Myocyte (in vitro differentiated cells): Measurements from ENCODE around the gene MMD. TPM values are rescaled to one million over a fixed set of nuclear protein-coding genes. Genes with fewer than 3 reads are reported as not detected.
"Not testable (repeated sequence)": the region's sequence is repeated elsewhere in the genome, so short reads cannot be mapped to it uniquely, and the experiment has no call there.

ENCODE experiments used
- DNase-seq: peaks from one replicate; pipeline ENCODE4 v3.0.0-alpha.2; 2012; ENCODE audit warnings: low read depth
- total RNA-seq: library from RNA; depleted of rRNA; stranded (reverse); fragments of >200 nt; gene quantifications from 2 replicates; pipeline ENCODE4 v1.2.3, GENCODE V29; 2014

The MMD gene
- total RNA-seq, 1 donor from 2014 or later = 5.3 TPM

DNA sequence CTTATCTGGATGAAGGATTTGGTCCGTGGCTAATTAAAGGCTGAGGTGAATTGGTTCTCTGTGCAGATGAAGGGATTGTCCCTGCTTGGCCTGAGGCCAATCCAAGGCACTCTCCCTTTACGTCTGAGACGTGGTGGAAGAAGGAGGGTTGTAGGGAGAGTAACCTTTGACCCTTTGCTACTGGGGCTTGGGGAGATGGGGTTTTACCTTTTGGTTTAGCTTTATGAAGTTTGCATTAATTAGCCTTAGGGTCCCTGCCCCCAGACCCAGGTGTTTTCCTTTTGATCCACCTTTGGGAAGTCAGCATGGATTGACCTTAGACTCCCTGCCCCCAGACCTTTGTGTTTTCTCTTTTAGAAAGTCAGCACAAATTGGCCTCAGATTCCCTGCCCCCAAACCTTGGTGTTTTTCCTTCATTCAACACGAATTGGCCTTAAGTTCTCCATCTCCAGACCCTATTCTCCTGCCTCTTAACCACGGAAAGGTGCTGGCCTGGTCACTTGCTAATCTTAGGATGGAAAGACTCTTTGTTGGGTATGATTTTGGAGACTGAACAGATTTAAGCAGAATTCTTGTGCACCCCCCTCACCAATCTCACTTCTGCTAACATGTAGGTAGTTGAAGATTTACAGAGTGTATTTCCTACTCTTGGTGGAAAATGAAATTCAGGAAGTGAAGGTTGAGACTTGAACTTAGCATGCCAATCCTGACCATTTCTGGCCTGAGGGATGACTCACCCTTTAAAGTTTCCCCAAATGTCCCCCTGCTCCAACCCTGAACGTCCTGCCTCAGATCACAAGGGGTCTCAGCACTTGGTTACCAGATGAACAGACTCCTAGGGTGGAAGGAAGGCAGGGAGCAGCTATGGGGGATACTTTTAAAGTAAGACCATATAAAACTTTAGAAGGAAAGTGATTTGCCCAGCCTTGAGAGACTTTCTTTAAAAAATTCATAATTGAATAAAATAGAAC lies 23.1 kb upstream of the MMD start:
- no peak for DNase-seq

DNA sequence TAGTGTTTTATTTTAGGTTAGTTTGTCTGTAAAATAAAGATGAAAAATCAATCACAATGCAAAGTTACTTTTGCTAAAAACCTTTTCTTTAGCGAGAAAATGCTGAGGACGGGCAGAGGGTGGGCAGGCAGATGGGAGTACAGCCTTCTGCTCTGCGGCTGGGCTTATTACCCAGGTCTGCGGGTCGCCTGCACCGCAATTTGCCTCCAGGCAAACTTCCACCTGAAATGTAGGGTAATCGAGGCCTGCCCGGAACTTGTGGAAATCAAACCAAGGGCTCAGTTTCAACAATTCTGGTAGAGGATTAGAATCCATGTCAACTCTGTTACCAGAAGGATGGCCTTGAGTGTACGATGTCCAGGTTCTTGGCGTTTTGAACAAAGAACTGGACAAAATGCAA lies 22.3 kb upstream of the MMD start:
- DNase-seq = no peak

DNA sequence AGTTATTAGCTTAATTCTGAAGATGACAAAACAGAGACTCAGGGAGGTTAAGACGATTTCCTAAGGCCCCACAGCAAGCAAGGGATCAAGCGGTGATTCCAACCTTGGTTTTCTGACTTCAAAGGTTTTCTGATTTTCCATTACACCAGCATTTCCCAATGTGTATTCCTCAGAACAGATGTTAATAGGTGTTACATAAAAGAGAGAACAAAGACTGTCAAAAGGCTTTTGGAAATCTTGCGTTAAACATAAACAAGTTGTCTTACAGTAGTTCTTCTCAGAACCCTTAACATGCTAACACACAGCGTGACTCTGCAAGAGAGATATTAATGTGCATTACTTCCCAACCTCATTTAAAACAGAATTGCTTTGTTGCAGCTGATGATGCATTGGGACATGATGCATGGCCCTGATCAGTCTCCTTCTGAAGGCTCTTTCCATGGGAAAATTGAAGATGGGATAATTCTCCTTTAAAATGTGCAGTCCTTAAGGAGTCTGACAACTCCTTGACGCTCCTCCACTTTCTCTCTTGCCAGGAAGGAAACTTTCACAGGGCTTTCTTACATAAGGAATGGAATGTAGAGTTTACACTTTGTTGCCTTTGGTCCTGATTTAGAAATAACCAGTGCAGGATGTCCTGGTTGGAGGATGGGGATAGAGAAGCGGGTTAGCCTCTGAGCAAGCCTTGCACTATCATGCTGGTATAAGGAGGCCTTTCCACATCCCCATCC lies 21.5 kb upstream of the MMD start:
- DNase-seq = no peak

DNA sequence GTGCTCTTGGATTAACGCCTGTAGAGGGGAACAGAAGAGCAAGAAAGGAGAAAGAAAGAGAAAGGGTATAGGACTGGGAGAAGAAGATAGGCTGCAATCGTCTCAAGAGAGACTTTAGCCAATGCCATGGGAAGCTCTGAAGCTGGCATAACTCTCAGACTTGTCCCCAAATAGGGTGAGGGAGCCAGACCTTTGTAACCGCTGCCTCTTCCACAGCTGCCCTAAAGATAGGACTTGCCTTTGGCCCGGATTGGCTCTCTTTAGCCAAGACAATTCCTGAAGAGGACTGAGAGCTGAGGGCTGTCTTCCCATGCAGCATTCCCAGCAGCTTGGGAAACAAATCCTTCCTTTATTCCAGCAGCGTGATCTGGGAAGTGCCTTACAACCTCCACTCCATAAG lies 20.8 kb upstream of the MMD start:
- no peak for DNase-seq

DNA sequence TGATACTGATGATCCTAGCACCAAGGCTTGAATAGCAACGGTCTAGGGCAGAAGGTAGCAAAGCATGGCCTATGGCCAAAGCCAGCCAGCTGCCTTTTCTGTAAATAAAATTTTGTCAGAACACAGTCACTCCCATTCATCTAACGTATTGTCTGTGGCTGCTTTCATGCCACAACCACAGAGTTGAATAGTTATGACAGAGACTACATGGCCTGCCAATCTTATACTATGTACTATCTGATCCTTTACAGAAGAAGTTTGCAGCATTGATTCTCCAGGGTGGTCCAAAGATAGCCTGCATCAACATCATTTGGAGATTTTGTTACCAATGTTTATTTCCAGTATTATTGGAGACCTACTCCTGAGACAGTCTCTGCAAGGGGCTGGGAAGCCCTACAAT lies 19.9 kb upstream of the MMD start:
- no peak for DNase-seq

DNA sequence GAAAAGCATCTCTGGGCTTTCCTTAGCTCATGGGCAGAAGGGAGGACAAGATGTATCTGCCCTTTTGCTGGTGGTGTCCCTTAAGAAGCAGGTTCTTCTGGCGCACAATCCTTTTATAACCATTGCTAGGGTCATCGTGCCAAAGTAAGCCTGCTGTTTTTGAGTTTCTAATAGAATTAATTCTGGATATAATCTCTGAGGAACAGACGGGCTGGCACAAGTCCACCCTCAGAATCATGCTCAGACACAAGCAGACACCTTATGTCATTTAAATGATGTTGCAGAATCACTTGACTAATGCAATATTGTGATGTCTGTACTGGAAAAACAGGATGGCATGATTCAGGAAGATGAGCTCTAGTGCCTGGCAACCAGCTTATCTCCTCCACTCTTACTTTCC lies 18.8 kb upstream of the MMD start:
- DNase-seq = no peak

DNA sequence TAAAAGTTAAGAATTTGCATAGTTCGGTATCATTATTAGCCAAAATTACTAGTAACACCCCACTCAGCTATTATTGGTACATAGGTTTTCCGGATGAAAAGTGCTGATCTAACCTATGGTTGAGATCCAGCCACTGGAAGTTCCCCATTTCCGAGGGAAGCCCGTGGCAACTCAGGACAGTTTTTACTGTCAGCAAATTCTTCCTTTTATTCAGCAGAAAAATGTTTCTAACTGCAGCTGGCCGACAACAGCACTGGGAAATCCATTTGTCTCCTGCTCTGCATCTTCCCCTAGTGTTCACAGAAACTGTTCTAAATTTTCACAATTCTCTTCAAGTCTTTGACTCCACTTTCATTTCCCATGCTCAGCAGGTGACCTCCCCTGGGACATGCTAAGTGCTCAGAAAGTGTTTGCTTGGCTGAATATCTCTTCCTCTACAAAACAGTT lies 15.5 kb upstream of the MMD start:
- DNase-seq = no peak

DNA sequence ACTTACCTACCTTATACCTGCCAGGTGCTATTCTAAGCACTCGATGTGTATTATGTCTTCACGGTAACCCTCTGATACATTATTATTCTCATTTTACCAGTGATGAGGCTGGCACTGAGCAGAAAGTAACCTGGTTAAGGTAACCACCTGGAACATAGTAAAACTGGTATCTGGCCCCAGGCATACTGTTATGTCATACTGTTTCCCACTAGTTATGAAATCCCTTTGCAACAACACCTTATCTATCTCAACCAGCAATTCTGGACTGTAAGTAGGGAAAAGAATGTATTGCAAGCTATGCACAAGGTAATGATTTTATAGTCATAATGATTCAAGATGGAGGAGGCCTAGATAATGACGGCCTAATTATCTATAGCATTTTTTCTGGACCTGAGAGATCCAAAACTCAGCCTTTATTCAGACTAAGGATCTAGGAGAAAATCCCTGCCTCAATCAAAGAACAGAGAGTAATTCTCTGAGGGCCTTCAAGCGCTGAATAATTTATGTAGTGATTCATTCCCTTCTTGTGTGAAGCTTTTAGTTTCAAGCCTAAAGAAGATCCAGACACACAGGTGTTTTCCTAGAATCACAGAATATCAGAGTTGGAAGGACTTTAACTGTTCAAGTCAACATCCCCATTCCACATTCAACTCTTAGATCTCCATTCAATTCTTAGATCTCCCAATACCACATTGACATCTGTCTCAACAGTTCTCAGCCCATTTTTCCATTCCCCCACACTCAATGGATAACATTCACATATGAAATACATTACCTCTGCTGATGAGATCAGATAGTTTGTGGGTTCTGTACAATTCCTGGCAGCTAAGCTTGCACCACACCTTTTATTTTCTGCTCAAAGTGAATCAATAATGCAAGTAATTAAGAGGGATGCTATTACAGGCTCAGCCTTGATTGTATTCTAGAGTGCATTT lies 14.9 kb upstream of the MMD start:
- no peak for DNase-seq

DNA sequence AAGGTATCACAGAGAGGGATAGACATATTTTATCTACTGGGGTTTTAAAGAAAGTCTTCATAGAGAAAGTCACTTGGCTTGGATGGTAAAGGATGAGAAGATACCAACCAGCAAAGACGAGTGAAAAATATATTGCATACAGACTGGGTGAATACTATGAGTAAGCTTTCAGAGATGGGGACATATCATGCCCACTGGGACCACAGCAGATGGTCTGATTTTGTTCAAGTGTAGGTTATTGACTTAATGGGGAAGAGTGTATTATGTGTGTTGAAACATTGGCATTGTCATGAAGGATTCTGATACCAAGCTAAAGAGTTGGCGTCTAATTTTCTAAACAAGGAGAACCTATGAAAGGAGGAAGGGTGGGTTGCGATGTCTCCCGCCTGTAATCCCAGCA lies 13.8 kb upstream of the MMD start:
- DNase-seq = no peak

DNA sequence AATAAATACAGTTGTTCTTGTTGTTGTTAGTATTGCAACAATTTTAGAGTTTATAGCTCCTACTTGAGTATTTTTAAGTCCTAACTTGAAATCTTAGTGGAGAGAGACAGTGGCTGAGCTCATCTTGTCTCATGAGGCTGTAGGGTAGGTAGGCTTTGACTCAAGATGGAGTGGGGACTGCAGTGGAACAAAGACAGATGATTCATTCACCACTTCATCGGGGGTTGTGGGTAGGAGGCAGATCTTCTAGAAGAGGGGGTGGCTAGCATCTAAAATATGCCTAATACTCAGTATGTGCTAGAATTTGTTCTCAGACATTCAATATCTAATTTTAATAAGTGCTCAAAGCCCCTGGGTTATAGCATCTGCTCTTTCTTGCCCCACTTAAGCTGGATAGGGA lies 13.1 kb upstream of the MMD start:
- no peak for DNase-seq

DNA sequence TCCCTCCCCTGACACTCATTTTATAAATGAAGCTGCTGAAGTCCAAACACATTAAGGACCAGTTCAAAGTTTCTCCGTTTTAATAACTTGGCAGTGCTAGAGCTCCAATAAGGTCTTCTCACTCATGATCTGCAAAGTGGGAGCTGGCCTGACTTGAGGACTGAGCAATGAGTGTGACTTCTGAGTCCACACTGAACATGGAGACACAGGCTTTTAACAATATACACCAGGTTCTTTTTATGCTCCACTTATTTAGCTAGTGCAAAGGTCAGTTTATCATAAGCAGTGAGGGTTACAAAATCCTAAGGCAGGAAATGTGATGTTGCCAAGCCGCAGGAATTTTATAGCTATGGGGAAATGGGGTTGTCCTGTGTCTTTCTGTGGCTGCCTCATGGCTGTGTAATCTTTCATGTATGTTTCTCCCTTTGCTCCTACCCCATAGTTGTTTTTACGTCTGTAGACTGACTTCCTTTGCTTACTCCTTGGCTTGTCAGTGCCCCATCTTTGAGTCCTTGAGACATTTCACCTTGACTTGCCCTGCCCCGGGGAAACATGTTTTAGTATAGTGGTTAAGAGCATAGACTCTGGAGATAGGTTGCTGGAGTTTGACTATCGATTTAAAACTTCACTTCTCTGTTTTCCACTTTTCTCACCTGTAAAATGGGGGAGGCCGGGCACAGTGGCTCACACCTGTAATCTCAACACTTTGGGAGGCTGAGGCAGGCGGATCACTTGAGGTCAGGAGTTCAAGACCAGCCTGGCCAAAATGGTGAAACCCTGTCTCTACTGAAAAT lies 12.2 kb upstream of the MMD start:
- no peak for DNase-seq

DNA sequence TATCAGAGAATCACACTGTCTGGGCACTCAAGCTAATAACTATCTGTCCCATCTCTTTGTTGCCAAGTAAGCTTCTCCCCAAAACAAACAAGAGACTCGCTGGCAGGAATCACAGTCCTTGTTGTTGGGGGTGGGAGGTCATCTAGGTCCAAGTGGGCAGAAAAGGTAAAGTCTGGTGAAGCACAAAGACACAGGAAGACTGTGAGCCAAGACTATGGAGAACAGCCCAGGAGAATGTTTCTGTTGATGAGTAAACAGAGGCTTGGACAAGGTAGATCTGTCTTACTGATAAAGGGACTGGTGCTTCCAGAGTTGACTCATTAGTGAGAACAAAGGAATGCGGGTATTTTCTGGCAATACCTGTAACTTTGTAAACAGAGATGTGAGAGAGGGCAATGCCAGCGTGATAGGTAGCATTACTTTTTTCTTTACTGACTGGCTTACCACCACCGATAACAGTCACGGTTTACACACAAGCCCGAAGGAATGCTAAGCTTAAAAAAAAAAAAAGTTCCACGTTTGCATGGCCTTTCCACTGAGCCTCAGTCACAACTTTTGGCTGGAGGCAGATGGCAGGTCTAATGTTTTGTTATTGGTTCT lies 11.5 kb upstream of the MMD start:
- no peak for DNase-seq

DNA sequence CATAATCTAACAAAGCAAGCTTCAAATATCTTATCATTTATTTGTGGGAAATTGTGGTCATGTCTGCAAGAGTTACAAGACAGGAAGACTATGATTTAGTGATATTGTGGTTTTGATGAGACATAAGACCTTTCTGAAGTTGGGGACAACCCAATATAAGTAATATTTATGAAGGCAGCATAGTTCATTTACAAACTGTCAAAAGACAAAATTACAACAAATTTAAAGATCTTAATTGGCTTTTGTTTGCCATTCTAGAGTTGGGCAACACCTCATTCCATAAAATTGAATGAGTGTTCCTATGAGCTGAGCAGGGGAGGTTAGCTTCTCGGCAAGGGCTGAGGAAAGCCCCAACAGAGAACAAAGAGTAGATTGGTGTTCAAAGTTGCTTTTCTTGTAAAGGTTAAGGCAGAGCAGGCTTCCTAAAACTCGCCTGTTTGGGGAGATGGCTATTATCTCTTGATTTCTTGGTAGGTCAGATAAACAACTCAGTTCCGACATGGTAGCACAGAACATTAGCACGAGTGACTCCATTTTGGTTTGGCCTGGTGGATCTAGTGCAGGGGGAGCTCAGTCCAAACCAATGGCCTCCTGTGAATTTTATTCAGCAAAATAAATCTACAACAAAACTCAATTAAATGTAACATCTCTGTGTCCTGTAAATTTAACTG lies 10.9 kb upstream of the MMD start:
- no peak for DNase-seq

DNA sequence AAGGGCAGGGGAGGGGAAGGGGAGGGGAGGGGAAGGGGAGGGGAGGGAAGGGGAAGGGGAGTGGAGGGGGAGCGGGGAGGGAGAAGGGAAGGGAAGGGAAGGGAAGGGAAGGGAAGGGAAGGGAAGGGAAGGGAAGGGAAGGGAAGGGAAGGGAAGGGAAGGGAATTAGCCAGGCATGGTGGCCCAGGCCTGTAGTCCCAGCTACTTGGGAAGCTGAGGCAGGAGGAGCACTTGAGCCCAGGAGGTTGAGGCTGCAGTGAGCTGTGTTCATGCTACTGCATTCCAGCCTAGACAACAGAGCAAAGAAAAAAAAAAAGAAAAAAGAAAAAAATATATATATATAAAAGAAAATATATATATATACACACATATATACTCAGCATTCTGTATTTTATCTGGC lies 10.3 kb upstream of the MMD start:
- DNase-seq = not testable (repeated sequence)

DNA sequence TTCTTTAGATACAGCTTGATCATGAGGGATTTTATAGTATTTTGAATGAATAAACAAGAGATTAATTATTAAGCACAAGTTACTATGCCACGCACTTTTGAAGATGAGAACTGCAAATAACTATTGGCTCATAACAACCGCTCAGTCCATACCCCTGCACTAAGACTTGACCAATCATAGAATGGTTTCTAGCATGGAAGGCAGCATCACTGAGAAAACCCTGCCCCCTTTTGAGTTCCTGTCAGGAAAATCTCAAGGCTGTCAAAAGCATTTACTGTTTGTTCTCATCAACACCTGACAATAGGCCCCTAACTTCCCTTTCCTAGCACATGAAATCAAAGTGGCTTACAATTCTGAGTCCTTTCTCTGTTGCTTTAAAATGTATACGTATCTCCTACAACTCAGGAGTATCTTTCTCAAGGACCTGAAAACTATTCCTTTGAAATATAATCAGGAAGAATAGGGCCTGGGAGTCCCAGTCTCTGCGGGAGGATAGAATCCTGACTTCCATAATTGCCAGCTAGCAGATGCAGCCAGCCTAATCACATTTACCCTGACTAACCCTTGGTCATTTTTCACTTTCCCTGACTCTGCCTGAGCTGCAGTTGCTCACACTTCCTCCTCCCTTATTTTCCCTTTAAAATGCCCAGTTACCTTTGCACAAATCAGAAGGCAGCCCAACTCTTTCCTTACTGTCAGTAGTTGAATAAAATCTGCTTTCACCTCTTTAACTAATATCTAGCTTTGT lies 9.1 kb upstream of the MMD start:
- DNase-seq = no peak

DNA sequence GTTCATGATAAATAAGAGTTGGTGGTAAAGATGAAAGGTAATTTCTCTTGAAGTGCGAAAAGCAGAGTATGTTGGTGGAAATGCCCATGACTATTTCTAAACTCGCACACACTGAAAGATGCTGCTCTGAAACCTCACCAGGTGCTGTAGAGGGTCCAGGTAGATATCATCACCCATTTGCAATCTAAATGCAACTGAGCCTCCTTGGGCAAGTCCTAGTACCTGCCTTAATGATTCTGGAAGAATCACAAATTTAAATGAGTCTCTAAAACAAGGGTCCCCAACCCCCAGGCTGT lies 5.9 kb upstream of the MMD start:
- no peak for DNase-seq

DNA sequence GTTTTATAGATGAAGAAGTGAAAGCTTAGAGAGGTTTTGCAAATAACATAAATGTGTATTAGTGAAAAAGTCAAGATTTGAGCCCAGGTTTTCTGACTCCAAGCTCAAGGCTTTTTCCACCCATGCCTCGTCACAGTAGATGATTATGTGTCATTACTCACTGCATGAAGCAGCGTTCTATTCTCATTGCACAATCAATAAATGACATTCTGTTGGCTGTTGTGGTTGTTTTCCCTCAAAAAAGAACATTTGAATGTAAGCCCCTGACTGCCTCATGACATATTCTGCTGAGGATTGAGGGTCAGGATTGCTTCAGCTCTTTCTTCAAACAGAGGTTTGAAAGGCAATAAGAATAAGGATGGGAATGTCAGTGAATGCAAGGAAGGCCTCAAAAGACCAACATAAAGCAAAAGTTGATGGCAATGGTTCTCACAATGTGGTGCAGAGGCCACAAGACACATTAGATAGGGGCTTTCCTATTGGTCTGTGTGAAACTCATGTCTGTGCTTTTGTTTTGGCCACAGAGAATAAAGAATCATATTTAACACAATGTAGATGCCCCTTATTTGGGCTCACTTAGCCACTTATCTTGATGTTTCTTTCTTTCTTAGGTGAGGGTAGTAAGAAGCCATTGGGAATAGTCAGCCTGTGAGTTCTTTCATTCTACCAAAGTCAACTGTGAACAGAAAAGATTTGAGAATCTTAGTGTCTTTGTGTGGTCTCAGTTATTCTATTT lies 5.4 kb upstream of the MMD start:
- no peak for DNase-seq

DNA sequence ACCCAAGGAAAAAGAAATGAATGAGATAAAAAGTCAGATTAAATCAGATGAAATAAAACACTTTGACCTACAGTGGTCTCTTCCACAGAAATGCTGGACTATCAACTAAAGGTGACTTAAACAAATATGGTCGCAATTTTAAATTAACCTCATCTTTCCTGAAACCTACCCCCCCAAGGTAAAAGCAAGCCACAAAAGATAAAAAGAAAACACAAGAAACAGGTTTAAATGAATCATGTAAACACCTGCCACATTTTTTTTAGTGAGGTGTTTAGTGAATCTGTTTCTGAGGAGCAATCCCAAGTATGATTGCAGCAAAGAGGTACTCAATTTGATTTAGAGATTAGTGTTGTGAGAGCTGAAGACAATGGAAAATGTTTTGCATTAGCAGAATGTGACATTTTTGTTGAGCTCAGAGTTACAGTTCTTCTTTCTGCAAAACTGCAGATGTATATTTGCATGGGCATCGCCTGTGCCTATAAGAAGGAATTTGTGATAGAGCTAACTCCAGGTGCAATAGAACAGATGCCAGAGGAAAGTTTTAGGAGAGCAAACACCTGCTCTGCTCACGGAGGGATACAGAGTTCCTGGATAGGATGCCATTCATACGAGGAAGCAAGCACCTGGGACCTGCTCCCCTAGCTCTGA lies 3.4 kb upstream of the MMD start:
- no peak for DNase-seq
